ENCODE results near the gene RYK.
"Not testable (repeated sequence)": the region's sequence is repeated elsewhere in the genome, so short reads cannot be mapped to it uniquely, and the experiment has no call there.

Gene RYK

GRCh38 chr3:134250717-134251220 lies at the start of gene RYK:
Gene RYK, minus strand, starts transcription at chr3:134250859. Its CDS starts 205 bp downstream, at chr3:134250654.
- DNase-seq (ENCODE audit: low spot score): peak; percentile 91

DNA sequence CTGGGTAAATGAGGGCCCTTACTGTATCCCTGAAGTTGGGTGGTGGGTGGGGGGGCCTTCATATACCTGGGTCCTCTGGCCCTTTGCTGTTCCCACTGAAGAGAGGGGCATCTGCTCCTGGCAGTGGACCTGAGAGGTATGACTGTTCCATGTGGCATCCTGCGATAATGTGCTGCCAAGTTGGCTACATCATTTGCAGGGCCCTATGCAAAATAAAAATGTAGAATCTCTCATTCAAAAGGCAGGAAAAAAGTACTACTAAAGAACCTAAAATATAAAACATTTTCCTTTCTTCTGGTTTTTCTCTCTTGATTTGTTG lies 49.2 kb upstream of the RYK start:
- DNase-seq (ENCODE audit: low spot score): no peak

DNA sequence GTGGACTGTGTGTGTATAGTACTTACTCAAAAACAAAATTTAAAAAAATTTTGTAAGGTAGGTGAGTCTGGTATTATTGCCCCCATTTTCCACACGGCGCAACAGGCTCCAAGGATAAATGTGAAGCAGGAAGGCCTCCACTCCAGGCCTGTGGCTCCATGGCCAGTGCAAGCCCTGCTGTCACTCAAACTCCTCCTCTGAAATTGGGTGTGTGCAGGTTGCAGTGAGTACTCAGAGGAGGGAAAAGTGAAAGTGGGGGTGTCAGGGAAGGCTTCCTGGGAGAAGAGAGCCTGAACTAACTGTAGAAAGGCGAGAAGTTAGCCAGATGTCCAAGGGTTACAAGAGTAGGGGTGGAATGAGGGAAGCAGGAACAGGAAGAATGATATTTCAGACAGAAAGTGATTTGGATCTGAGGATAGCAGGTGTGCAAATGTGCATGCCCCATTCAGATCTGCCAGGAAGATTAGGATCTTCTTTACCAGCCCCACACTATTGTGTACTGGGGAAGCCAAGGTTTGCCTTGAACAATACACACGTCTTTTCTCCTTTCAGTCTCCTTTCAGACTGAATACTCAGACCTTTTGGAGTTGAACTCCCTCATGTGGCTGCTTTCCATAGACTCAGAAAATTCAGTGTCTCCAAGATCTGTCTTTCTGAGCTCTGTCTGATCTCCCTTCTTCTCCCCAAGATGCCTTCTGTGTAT lies 48.7 kb upstream of the RYK start:
- DNase-seq (ENCODE audit: low spot score): no peak

GRCh38 chr3:134298249-134298648 lies 47.6 kb upstream of the RYK start:
- DNase-seq (ENCODE audit: low spot score): no peak

DNA sequence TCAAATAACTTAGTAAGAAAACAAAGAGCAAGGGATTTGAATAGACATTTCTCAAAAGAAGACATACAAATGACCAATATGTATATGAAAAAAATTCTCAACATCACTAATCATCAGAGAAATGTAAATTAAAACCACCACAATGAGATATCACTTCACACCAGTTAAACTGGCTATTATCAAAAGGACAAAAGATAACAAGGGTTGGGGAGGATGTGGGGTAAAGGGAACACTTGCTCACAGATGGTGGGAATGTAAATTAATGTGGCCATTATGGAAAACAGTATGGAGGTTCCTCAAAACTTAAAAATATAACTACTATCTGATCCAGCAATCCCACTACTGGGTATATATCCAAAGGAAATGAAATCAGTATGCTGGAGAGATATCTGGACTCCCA lies 46.0 kb upstream of the RYK start:
- DNase-seq (ENCODE audit: low spot score): no peak

- no peak for DNase-seq (ENCODE audit: low spot score)
Measured at GRCh38 chr3:134295930-134296329, 45.3 kb upstream of the RYK start.

DNA sequence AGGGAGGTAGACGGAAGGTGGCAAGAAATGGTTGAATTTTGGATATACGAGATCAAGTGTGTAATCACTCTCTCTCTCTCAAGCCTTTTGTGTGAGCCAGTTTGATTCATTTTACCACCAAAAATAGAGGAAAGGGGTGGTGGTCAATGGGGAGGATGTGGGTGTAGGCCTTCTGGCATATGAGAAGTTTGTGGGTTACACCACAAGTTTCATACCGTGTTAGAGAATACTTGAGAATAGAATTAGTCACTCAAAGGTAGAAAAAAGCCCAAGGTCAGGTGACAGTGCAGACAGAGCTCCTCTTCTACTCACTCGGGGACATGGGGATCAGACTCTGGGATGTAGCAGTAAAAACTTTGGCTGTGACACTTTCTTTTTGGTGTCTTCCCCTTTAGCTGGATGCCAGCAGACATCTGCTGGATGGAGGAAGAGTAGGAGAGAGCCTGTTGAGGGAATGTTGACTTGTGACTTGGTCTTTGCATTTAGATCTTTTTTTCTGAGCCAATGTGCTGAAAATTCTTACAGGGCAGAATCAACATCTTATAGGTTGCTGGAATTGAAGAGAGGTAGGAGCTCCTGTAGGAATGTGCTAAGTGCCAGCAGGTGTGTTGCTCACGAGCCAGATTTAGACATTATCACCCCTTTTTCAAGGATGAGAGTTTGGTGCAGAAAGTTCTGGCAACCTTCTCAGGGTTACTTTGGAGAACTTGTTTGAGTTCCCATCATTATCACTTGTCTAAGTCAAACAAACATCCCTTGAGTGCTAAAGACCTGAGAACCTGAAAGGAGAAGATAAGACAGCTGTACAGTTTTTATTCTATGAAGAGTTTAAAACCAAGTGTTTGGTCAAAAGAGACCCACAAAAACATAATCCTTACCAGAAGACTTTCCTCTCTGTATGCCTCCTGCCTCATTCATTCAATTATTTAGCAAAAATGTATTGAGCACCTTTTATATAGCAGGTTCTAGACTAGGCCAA lies 43.9 kb upstream of the RYK start:
- no peak for DNase-seq (ENCODE audit: low spot score)

DNA sequence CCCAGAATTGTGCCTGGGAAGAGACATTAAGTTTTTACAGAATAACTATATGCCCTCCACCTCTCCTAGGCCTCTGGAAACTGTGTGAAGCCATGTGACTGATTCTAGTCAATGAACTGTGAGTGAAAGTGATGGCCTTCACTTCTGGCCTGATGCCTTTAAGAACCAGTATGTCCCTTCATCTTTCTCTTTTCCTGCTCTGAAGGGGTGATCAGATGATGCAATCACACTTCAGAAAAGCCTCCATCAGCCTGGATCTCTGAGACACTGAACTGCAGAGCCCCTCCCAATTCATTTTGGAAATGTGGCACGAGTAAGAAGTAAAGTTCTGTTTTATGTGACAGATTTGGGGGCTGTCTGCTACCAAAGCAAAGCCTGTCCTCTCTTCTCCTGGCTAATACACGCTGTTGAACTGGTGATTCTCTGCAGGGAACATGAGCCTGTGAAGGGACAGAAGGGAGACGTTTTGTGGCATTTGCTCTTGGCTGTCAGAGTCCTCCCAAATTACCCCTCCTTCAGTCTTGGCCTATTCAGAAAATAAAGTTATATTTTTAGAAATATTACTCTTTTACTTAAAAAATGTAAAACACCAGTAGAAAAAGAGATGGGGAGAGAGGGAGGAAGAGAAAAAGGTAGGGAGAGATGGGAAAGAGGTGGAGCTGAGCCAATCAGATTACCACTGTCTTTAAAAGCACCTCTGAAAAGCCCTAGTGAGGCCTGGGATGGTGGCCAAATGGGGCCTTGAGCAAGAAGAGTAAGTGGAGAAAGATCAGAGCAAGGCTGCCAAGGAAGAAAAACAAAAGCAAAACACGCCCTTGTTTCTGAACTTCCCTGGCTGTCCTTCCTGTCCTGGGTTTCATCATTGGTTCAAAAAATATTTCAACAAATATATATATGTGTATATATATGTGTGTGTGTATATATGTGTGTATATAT lies 40.9 kb upstream of the RYK start:
- DNase-seq (ENCODE audit: low spot score): no peak

DNA sequence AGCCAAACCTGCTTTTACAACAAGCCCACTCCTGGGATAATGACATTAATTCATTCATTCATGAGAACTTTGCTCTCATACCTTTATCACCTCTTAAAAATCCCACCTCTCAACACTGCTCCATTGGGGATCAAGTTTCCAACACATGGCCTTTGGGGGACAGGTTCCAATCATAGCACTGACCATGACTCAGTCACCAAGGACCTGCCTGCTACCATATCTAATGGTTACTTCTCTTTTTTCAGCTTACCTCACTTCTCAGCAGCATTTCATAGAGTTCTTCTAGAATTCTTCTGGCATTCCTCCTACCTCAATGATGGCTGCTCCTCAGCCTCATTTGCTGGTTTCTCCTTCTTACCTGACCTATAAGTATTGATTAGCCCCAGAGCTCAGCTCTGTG lies 36.9 kb upstream of the RYK start:
- DNase-seq (ENCODE audit: low spot score): no peak

- no peak for DNase-seq (ENCODE audit: low spot score)
Measured at GRCh38 chr3:134284438-134284837, 33.8 kb upstream of the RYK start.

DNA sequence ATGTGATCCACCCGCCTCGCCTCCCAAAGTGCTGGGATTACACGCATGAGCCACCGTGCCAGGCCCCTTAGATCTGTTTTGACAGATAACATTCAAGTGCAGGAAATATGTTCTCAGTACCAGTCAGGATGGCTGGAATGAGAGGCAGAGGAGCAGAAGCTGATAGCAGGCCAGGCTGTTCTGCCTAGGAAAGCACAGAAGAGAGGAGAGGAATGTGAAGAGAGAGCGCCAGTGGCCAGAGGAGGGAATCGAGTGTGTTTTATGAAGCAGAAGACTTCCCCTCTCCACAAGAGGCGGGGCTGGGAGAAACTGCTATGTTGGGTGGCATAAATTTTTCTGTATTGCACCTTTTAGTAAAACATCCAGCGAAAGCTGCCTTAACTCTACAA lies 32.0 kb upstream of the RYK start:
- DNase-seq (ENCODE audit: low spot score): no peak

GRCh38 chr3:134281912-134282658 lies 31.4 kb upstream of the RYK start:
- DNase-seq (ENCODE audit: low spot score): no peak

DNA sequence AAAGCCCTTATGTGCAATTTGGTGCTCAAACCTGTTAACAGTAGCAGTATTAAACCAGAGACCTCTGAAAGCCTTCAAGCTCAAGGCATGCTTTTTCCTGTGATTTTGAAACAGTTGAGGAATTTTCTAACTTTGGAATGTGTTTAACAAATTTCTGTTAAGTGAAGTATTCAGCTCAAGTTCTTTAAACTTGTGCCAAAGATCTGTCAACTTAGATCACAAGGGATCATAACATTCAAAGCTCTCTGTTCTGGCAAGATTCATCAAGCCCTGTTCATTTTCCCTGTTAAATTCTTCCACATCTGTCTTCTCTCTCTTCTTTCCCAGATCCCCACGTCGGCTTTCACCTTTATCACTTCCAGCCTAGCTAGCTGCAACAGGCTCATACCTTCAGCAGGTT lies 28.8 kb upstream of the RYK start:
- no peak for DNase-seq (ENCODE audit: low spot score)

GRCh38 chr3:134277066-134277660 lies 26.5 kb upstream of the RYK start:
- no peak for DNase-seq (ENCODE audit: low spot score)

- DNase-seq (ENCODE audit: low spot score): no peak
Measured at GRCh38 chr3:134276086-134276485, 25.4 kb upstream of the RYK start.

- DNase-seq (ENCODE audit: low spot score): not testable (repeated sequence)
Measured at GRCh38 chr3:134275110-134275509, 24.5 kb upstream of the RYK start.

- no peak for DNase-seq (ENCODE audit: low spot score)
Measured at GRCh38 chr3:134274571-134274970, 23.9 kb upstream of the RYK start.

DNA sequence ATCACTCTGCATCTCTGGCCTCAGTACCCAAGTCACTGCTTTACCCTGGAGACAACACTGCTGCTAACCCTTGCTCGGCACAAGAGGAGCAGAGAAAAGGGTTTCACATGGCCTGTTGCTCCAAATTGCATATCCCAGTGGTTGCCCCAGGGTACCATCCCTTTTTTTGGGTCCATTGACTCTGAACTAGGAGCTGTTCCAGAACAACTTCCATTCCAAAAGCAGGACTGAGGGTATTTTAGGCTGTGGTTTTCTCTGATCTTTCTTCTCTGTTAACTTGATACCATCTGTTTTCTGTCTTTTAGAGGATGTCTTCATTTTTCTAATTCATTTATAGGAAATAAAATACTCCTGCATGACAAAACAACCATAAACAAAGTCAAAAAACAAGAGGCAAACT lies 17.3 kb upstream of the RYK start:
- DNase-seq (ENCODE audit: low spot score): no peak

DNA sequence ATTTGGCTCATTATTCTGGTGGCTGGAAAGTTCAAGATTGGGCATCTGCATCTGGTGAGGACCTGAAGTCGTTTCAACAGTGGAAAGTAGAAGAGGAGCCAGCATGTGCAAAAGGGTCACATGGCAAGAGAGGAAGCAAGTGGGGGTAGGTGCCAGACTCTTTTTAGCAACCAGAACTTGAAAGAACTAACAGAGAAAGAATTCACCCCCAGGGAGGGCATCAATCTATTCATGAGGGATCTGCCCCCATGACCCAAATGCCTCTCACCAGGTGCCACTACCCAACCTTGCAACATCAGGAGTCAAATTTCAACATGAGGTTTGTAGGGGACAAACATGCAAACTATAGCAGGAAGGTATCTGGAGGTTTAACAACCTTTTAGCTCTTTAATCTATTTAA lies 10.3 kb upstream of the RYK start:
- no peak for DNase-seq (ENCODE audit: low spot score)

DNA sequence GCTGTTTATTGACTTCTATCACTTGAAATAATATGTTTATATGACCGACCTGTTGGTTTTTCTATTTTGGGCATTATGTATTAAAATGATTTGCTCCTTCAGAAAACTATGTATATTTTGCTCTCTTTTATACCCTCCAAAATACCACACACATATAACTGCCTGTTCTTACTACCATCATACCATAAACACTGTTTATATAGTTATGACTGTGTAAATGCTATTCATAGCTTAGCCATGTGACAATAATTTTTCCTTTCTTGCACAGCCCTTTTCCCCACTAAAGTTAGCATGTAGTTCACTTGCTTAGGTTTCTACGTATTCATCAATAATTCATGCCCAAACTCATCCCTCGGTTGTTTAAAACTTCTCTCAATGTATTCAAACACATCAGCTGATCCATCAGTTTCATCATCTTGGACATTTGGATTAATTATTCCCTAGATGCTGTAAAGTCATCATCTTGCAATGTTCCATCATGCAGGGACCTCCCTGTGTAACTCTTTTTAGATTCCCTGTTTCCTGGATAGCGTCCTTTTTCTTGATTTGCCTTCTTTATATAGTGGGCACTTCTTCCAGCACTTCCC lies 8.2 kb upstream of the RYK start:
- DNase-seq (ENCODE audit: low spot score): no peak

GRCh38 chr3:134255404-134255803 lies 4.7 kb upstream of the RYK start:
- DNase-seq (ENCODE audit: low spot score): no peak

Data from ecto neural progenitor cell (in vitro differentiated cells).